ENCODE measurements around the gene PSMD13.
"Not testable (repeated sequence)": the region's sequence is repeated elsewhere in the genome, so short reads cannot be mapped to it uniquely, and the experiment has no call there.

The PSMD13 gene

GRCh38 chr11:236774-237767, at the start of gene PSMD13:
TSS of gene PSMD13 (plus strand) at chr11:236976. CDS start at chr11:237050, 74 bp downstream.
- in situ Hi-C loops (cut with MboI; ENCODE audit: low sequenced_read_pairs) = no loop called here

DNA sequence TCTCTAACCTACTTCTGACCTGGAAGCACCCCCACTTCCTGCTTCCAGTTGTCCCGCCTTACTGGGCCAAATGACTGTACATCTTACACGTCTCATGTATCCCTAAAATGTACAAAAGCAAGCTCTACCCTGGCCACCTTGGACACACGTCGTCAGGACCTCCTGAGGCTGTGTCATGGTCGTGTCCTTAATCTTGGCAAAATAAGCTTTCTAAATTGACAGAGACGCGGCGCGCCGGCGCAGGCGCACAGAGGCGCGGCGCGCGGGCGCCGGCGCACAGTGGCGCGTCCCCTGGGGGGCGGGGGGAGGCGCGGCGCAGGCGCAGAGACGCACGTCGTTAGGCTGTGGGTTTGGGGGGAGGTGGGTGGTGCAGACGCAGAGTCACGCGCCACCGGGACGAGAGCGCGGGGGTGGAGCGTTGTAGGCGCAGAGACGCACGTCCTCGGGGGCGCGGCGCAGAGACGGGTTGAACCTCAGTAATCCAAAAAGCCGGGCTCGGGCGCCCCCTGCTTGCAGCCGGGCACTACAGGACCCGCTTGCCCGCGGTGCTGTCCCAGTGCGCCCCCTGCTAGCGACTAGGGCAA, 47.5 kb upstream of the PSMD13 start:
- in situ Hi-C loops (cut with MboI; ENCODE audit: low sequenced_read_pairs) = not testable (repeated sequence)

DNA sequence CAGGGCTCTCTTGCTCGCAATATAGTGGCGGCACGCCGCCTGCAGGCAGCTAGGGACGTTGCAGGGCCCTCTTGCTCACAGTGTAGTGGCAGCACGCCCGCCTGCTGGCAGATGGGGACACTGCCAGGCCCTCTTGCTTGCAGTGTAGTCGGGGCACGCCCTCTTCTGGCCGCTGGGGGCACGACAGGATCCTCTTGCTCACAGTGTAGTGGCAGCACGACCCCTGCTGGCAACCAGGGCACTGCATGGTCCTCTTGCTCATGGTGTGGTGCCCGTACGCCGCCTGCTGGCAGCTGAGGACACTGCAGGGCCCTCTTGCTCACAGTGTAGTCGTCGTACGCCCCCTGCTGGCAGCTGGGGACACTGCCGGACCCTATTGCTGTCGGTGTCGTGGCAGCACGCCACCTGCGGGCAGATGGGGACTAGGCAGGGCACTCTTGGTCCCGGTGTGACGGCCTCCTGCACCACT, 46.9 kb upstream of the PSMD13 start:
- in situ Hi-C loops (cut with MboI; ENCODE audit: low sequenced_read_pairs) = not testable (repeated sequence)

DNA sequence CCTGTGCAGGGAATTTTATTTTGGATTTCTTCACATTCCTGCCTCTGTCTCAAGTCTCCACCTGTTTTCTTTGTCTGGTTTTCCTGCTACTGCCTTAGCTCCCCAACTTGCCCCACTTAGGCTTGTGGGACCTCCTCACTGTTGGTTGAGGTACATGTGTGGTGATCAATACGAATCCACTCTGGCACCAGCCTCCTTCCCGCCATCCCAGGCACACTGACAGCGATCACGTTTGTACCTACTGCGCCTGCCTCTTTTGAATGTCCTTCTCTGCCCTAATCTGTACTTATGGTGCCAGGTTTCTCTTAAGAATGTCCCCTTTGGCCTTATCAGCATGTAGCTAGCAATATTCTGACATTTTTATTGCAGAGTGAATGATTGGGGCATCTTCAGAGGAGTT, 46.2 kb upstream of the PSMD13 start:
- in situ Hi-C loops (cut with MboI; ENCODE audit: low sequenced_read_pairs) = not testable (repeated sequence)

GRCh38 chr11:191490-192478, 45.0 kb upstream of the PSMD13 start:
- in situ Hi-C loops (cut with MboI; ENCODE audit: low sequenced_read_pairs) = not testable (repeated sequence)

DNA sequence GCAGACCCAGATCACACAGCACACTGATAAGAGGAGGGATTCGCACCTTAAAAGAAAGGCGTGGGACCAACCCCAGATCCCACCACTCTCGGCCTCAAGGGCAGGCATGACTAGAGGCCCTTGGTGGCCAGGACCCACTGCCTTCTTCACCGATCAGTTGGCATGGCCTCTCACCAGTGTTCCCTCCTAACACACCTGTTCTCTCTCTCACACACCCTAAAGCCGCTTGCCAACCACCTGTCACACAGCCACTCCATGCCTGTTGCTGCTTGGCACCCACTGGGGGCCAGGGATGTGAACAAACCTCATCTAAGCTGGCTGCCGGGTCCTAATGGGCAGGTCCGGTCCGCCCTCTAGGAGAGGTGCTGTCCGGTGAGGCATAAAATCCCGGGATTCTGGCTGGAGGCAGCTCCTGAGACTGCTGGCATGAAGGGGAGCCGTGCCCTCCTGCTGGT, 44.1 kb upstream of the PSMD13 start, which contains the start of gene SCGB1C1:
SCGB1C1 (plus strand) TSS at position 405 of the 455 bp plus-strand sequence; CDS start at position 427, 22 bp downstream.
- in situ Hi-C loops (cut with MboI; ENCODE audit: low sequenced_read_pairs) = not testable (repeated sequence)

GRCh38 chr11:193481-193880, 43.3 kb upstream of the PSMD13 start:
- in situ Hi-C loops (cut with MboI; ENCODE audit: low sequenced_read_pairs) = not testable (repeated sequence)

GRCh38 chr11:196786-197731, 39.7 kb upstream of the PSMD13 start:
- in situ Hi-C loops (cut with MboI; ENCODE audit: low sequenced_read_pairs) = no loop called here

DNA sequence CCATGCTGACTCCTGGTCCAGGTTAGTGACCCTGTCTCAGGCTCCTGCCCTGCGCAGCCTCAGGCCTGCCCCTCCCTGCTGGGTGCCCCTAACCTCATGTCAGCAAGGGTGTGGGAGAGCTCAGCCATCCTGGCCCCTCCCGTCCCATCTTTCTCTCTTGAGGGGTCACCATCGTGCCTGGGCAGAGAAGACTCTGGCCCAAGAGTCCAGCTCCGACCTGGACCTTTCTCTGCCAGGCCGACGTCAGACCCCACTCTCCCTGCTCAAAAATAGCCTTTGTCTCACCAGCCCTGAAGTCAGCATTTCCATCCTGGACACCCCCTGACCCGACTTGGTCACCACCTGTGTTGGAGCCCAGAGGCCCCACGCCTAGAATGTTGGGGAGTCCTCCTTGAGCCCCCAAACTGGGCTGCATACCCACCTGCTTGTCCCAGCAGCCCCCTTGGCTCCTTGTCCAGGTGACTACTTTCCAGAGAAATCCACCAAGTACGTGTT, 39.0 kb upstream of the PSMD13 start:
- in situ Hi-C loops (cut with MboI; ENCODE audit: low sequenced_read_pairs) = no loop called here

DNA sequence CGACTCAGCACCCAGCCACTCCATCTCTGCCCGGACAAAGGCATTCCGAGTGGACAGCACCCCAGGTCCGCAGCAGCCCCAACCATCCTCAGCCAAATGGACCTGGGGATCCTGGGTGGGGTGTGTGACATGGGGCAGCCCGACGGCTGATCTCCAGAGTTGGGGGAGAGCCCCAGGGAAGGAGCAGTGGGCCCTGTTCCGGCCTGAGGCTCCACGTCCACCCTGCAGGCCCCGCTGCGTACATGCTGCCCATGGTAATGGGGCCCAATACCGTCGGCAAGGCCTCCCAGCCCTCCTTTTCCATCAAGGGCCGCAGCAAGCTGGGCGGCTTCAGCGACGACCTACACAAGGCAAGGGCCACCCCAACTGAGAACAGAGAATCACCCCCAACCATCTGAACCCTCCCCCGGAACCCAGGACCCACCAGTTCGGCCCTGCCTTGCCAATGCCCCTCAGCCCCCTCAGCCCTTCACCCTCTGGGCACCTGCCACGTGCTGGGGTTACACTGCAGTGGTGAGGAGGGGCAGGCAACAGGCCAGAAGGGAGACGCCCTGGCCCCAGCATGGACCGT, 38.5 kb upstream of the PSMD13 start:
- in situ Hi-C loops (cut with MboI; ENCODE audit: low sequenced_read_pairs) = no loop called here

DNA sequence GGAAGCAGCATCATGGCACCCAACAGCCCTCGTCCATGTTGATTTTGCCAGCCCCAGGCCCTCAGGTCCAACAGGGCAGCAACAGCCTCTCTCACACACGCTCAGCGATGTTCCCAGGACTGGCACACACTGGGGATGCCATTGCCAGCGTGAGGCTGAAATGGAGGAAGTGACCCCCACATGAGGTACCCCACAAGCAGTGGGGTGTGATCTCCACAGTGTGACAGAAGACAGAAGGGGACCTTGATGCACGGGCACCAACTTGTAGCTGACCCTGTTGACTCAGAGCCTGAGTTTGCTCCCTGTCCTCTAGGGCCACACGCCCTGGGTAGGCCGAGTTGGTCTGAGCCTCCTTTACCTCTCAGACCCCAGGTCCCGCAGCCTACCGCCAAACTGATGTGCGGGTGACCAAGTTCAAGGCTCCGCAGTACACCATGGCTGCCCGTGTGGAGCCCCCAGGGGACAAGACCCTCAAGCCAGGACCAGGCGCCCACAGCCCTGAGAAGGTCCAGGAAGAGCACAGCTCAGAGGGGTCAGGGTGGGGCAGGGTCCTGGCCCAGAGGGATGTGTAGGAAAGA, 37.7 kb upstream of the PSMD13 start:
- in situ Hi-C loops (cut with MboI; ENCODE audit: low sequenced_read_pairs) = no loop called here

GRCh38 chr11:199782-200181, 37.0 kb upstream of the PSMD13 start:
- in situ Hi-C loops (cut with MboI; ENCODE audit: low sequenced_read_pairs) = no loop called here

DNA sequence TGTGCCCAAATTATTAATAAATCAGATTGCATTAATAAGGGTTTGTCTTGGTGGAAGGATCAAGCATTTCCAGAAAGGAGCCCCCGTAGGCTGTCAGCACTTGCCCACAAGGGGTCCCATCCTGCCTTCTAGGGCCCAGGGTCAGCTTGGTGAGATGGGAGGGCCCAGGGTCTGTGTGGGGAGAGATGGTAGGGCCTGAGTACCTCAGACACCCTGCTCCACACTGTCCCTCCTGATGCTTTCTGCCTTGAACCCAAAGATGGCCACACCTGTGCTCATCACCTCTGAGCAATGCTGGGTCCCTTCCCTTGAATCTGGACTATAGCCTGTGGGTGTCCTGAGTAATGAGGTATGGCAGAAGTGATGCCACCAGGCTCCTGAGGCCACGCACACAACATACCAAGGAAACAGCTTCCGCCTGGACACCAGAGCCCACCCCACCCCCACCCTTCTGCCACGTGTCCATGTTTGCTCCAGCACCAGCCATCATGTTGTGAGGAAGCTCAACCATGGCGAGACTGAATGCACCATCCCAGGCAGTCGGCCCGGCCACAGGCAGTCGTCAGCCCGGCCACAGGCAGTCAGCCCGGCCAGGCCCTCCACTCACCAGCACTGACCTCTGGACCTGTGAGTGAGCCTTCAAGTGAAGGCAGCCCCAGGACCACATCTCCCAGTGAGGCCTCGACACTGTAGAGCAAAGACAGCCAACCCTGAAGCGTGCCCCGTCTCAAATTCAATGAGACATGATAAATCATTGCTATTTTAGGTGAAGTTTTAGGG, 36.4 kb upstream of the PSMD13 start:
- in situ Hi-C loops (cut with MboI; ENCODE audit: low sequenced_read_pairs) = no loop called here

DNA sequence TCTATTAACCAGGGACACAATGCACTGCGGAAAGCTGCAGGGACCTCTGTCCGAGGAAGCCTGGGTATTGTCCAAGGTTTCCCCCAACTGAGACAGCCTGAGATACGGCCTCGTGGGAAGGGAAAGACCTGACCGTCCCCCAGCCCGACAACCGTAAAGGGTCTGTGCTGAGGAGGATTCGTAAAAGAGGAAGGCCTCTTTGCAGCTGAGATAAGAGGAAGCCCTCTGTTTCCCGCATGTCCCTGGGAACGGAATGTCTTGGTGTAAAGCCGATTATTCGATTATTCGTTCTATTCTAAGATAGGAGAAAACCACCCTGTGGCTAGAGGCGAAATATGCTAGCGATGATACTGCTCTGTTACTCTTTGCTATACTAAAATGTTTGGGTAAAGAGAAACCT, 34.8 kb upstream of the PSMD13 start:
- in situ Hi-C loops (cut with MboI; ENCODE audit: low sequenced_read_pairs) = no loop called here

- in situ Hi-C loops (cut with MboI; ENCODE audit: low sequenced_read_pairs) = no loop called here
Observed at GRCh38 chr11:202490-202889, 34.3 kb upstream of the PSMD13 start.

- in situ Hi-C loops (cut with MboI; ENCODE audit: low sequenced_read_pairs) = no loop called here
Observed at GRCh38 chr11:203056-203944, 33.5 kb upstream of the PSMD13 start.

Data from HL-60/S4 (cell line).